ENCODE data around the gene AOX1.

Gene AOX1

GRCh38 chr2:200613692-200614091, 27.9 kb downstream of the AOX1 start:
- H3K79me2 ChIP-seq (ENCODE audit: insufficient read depth, low read length), result no peaks in the 10 kb centered on the region
- H3K4me1 ChIP-seq (ENCODE audit: insufficient read depth, low read length, severe bottlenecking), result peaks cover 36% of the 10 kb centered on the region
- H3K36me3 ChIP-seq (ENCODE audit: insufficient read depth, low read length), result peaks cover 61% of the 10 kb centered on the region
- no peaks in the 10 kb centered on the region for H3K27me3 ChIP-seq (ENCODE audit: insufficient read depth, low read length)
- H3K9me3 ChIP-seq (ENCODE audit: low read length), result no peaks in the 10 kb centered on the region
- no peak overlapping the region for H3K4me3 ChIP-seq (ENCODE audit: low read depth, low read length, poor library complexity, severe bottlenecking)
- TF ChIP-seq EZH2 (IDR thresholded peaks at IDR 0.05; ENCODE audit: borderline replicate concordance, low read length) (no peak), CTCF (IDR thresholded peaks at IDR 0.05; ENCODE audit: low read length) (no peak)
- no peak overlapping the region for H2AFZ ChIP-seq (ENCODE audit: low read length)
- H3K27ac ChIP-seq (ENCODE audit: low read depth, low read length, poor library complexity, severe bottlenecking), result no peak overlapping the region
- no peaks in the 10 kb centered on the region for H3F3A ChIP-seq (ENCODE audit: insufficient read depth, low read length)
- H4K20me1 ChIP-seq (ENCODE audit: insufficient read depth, low read length), result no peaks in the 10 kb centered on the region
- no peaks in the 10 kb centered on the region for H3K9me2 ChIP-seq (ENCODE audit: low read depth, low read length)
- no peak overlapping the region for H3K9ac ChIP-seq (ENCODE audit: low read length)
- no peak overlapping the region for H3K4me2 ChIP-seq (ENCODE audit: low read length)

GRCh38 chr2:200614249-200614648, 28.4 kb downstream of the AOX1 start:
- no peaks in the 10 kb centered on the region for H3K9me3 ChIP-seq (ENCODE audit: low read length)
- H3K4me1 ChIP-seq (ENCODE audit: insufficient read depth, low read length, severe bottlenecking), result peaks cover 38% of the 10 kb centered on the region
- no peaks in the 10 kb centered on the region for H3K79me2 ChIP-seq (ENCODE audit: insufficient read depth, low read length)
- no peak overlapping the region for H3K4me3 ChIP-seq (ENCODE audit: low read depth, low read length, poor library complexity, severe bottlenecking)
- TF ChIP-seq CTCF (IDR thresholded peaks at IDR 0.05; ENCODE audit: low read length) (no peak), EZH2 (IDR thresholded peaks at IDR 0.05; ENCODE audit: borderline replicate concordance, low read length) (no peak)
- no peaks in the 10 kb centered on the region for H4K20me1 ChIP-seq (ENCODE audit: insufficient read depth, low read length)
- H3K27ac ChIP-seq (ENCODE audit: low read depth, low read length, poor library complexity, severe bottlenecking), result no peak overlapping the region
- no peaks in the 10 kb centered on the region for H3F3A ChIP-seq (ENCODE audit: insufficient read depth, low read length)
- no peak overlapping the region for H3K9ac ChIP-seq (ENCODE audit: low read length)
- no peaks in the 10 kb centered on the region for H3K9me2 ChIP-seq (ENCODE audit: low read depth, low read length)
- no peak overlapping the region for H3K4me2 ChIP-seq (ENCODE audit: low read length)
- H3K36me3 ChIP-seq (ENCODE audit: insufficient read depth, low read length), result peaks cover 59% of the 10 kb centered on the region
- no peaks in the 10 kb centered on the region for H3K27me3 ChIP-seq (ENCODE audit: insufficient read depth, low read length)
- H2AFZ ChIP-seq (ENCODE audit: low read length), result no peak overlapping the region

GRCh38 chr2:200615247-200615646, 29.4 kb downstream of the AOX1 start:
- peaks cover 38% of the 10 kb centered on the region for H3K4me1 ChIP-seq (ENCODE audit: insufficient read depth, low read length, severe bottlenecking)
- no peak overlapping the region for H3K9ac ChIP-seq (ENCODE audit: low read length)
- no peaks in the 10 kb centered on the region for H3K9me3 ChIP-seq (ENCODE audit: low read length)
- H3K79me2 ChIP-seq (ENCODE audit: insufficient read depth, low read length), result no peaks in the 10 kb centered on the region
- H3K4me3 ChIP-seq (ENCODE audit: low read depth, low read length, poor library complexity, severe bottlenecking), result no peak overlapping the region
- TF ChIP-seq EZH2 (IDR thresholded peaks at IDR 0.05; ENCODE audit: borderline replicate concordance, low read length) (no peak), CTCF (IDR thresholded peaks at IDR 0.05; ENCODE audit: low read length) (no peak)
- H3K9me2 ChIP-seq (ENCODE audit: low read depth, low read length), result no peaks in the 10 kb centered on the region
- H3F3A ChIP-seq (ENCODE audit: insufficient read depth, low read length), result no peaks in the 10 kb centered on the region
- no peaks in the 10 kb centered on the region for H4K20me1 ChIP-seq (ENCODE audit: insufficient read depth, low read length)
- H3K4me2 ChIP-seq (ENCODE audit: low read length), result no peak overlapping the region
- H3K27me3 ChIP-seq (ENCODE audit: insufficient read depth, low read length), result no peaks in the 10 kb centered on the region
- peaks cover 53% of the 10 kb centered on the region for H3K36me3 ChIP-seq (ENCODE audit: insufficient read depth, low read length)
- peak overlapping the region; percentile 81 for H3K27ac ChIP-seq (ENCODE audit: low read depth, low read length, poor library complexity, severe bottlenecking)
- H2AFZ ChIP-seq (ENCODE audit: low read length), result no peak overlapping the region

All from OCI-LY1 (cell line).